IMR-90 (cell line): ENCODE data around the gene NUBP1. TPM values are rescaled to one million over a fixed set of nuclear protein-coding genes. Genes with fewer than 3 reads are reported as not detected.

Source experiments
- ATAC-seq: fragments of 200-7000 bp; cut with Tn5 transposase; 2 replicates; pipeline ENCODE4 v1.9.1; 2020; ENCODE audit warnings: low read depth, mild to moderate bottlenecking, moderate library complexity
- BruUV-seq: library from RNA; stranded (reverse); fragments of 400-500 nt; replicated peaks from 2 replicates; lab custom pipeline; 2021; lab: Mats Ljungman, UMichigan
- CTCF ChIA-PET: fragments of 300-600 bp; formaldehyde crosslinking; extraction: SDS; loops from one replicate; lab custom pipeline; 2021; ENCODE audit warnings: antibody characterized with exemption; lab: Yijun Ruan, JAX
- POLR2A ChIA-PET: fragments of 300-600 bp; sonication (Branson Sonifier 250); formaldehyde crosslinking; loops from one replicate; lab custom pipeline; 2022; ENCODE audit warnings: antibody characterized with exemption; ENCODE audit not compliant: unreplicated experiment; lab: Charles Lee
- DNase-seq: peaks from one replicate; pipeline ENCODE4 v3.0.0; 2013
- H2AFZ ChIP-seq: replicated peaks from 2 replicates; pipeline ENCODE3; 2013; ENCODE audit warnings: low read length, mild to moderate bottlenecking; ENCODE audit not compliant: poor library complexity
- H2AK5ac ChIP-seq: 2 replicates; pipeline ENCODE4 v1.6.1; 2013; ENCODE audit warnings: low read depth, low read length, inconsistent platforms
- H2AK9ac ChIP-seq: replicated peaks from 2 replicates; pipeline ENCODE3; 2013; ENCODE audit warnings: mild to moderate bottlenecking, low read depth, low read length, moderate library complexity; ENCODE audit not compliant: poor library complexity
- H2BK120ac ChIP-seq: 2 replicates; pipeline ENCODE4 v1.6.1; 2013; ENCODE audit warnings: low read depth, low read length, inconsistent platforms
- H2BK15ac ChIP-seq: 3 replicates; pipeline ENCODE4 v1.6.1; 2013; ENCODE audit warnings: low read depth, low read length, inconsistent platforms
- H2BK20ac ChIP-seq: 2 replicates; pipeline ENCODE4 v1.6.1; 2013; ENCODE audit warnings: low read depth, mild to moderate bottlenecking, inconsistent platforms, low read length, moderate library complexity
- H2BK5ac ChIP-seq: 2 replicates; pipeline ENCODE4 v1.6.1; 2013; ENCODE audit warnings: mild to moderate bottlenecking, low read depth, low read length, inconsistent platforms; ENCODE audit not compliant: poor library complexity, severe bottlenecking
- H3K14ac ChIP-seq: replicated peaks from 2 replicates; pipeline ENCODE4 v1.6.1; 2013; ENCODE audit warnings: low read depth, low read length, inconsistent platforms
- H3K18ac ChIP-seq: 2 replicates; pipeline ENCODE4 v1.6.1; 2013; ENCODE audit warnings: low read depth, low read length, control low read depth
- H3K23ac ChIP-seq: 2 replicates; pipeline ENCODE4 v1.6.1; 2013; ENCODE audit warnings: low read depth, low read length, inconsistent platforms
- H3K27ac ChIP-seq: 2 replicates; pipeline ENCODE4 v1.5.1; 2013; ENCODE audit warnings: mild to moderate bottlenecking, control low read depth, low read length; ENCODE audit not compliant: insufficient read depth
- H3K27me3 ChIP-seq: 2 replicates; pipeline ENCODE4 v1.6.1; 2013; ENCODE audit warnings: low read length; ENCODE audit not compliant: control insufficient read depth, insufficient read depth
- H3K36me3 ChIP-seq: 2 replicates; pipeline ENCODE4 v1.6.1; 2013; ENCODE audit warnings: low read length, mixed read lengths; ENCODE audit not compliant: control insufficient read depth, insufficient read depth
- H3K4ac ChIP-seq: 2 replicates; pipeline ENCODE4 v1.6.1; 2013; ENCODE audit warnings: low read depth, low read length, inconsistent platforms
- H3K4me1 ChIP-seq: 2 replicates; pipeline ENCODE4 v1.6.1; 2013; ENCODE audit warnings: low read length, mixed read lengths; ENCODE audit not compliant: control insufficient read depth, insufficient read depth
- H3K4me2 ChIP-seq: 2 replicates; pipeline ENCODE4 v1.6.1; 2013; ENCODE audit warnings: low read depth, mild to moderate bottlenecking, control low read depth, low read length, moderate library complexity
- H3K4me3 ChIP-seq: 2 replicates; pipeline ENCODE4 v1.5.1; 2013; ENCODE audit warnings: low read depth, mild to moderate bottlenecking, control low read depth, low read length, moderate library complexity; ENCODE audit not compliant: insufficient read depth
- H3K56ac ChIP-seq: 2 replicates; pipeline ENCODE4 v1.6.1; 2013; ENCODE audit warnings: low read length, inconsistent platforms; ENCODE audit not compliant: insufficient read depth; ENCODE audit errors: extremely low read depth
- H3K79me1 ChIP-seq, 2 experiments: 2 replicates each; pipeline ENCODE4 v1.6.1; 2013; ENCODE audit warnings: low read length in 2 of 2, inconsistent platforms in 1 of 2, low read depth in 1 of 2
- H3K9ac ChIP-seq: 2 replicates; pipeline ENCODE4 v1.6.1; 2013; ENCODE audit warnings: low read depth, low read length, control low read depth
- H3K9me1 ChIP-seq: 2 replicates; pipeline ENCODE4 v1.6.1; 2013; ENCODE audit warnings: low read length, inconsistent platforms; ENCODE audit not compliant: insufficient read depth
- H3K9me3 ChIP-seq: 2 replicates; pipeline ENCODE4 v1.6.1; 2013; ENCODE audit warnings: low read length; ENCODE audit not compliant: control insufficient read depth, insufficient read depth
- H4K20me1 ChIP-seq: 2 replicates; pipeline ENCODE4 v1.6.1; 2013; ENCODE audit warnings: low read length, inconsistent platforms; ENCODE audit not compliant: insufficient read depth
- H4K5ac ChIP-seq: 2 replicates; pipeline ENCODE4 v1.6.1; 2013; ENCODE audit warnings: mild to moderate bottlenecking, low read depth, low read length, control low read depth
- H4K8ac ChIP-seq, 2 experiments: 2 replicates each; pipeline ENCODE4 v1.6.1; 2013; ENCODE audit warnings: low read depth in 2 of 2, low read length in 2 of 2, control low read depth in 1 of 2, inconsistent platforms in 1 of 2
- H4K91ac ChIP-seq: 2 replicates; pipeline ENCODE4 v1.6.1; 2013; ENCODE audit warnings: low read depth, low read length, inconsistent platforms; ENCODE audit not compliant: insufficient read depth
- FOS ChIP-seq: fragments of 150-350 bp; IDR thresholded peaks from 2 replicates; pipeline ENCODE4 v1.6.1; 2016; ENCODE audit warnings: low read depth, low read length
- RAD21 ChIP-seq: IDR thresholded peaks from 2 replicates; pipeline ENCODE4 v1.6.1; 2012; ENCODE audit warnings: low read length, improper control_type of control experiment
- WGBS, 2 experiments: methylation state at CpG; one replicate each; pipeline versions ENCODE4 v1.1.5 to v1.1.7; 2013; ENCODE audit warnings: missing lambda C conversion rate in 2 of 2; ENCODE audit not compliant: insufficient read length in 1 of 2; ENCODE audit errors: extremely low coverage in 2 of 2; 5-methylcytosine and 5-hydroxymethylcytosine counted together
- dilution Hi-C: fragments of 300-500 bp; cut with HindIII; formaldehyde crosslinking; loops from one replicate; pipeline ENCODE4 v1.14.3; 2018; ENCODE audit warnings: low sequenced_read_pairs; ENCODE audit not compliant: unreplicated experiment
- in situ Hi-C: fragments of 300-500 bp; cut with MboI; formaldehyde crosslinking; loops from 3 replicates; pipeline ENCODE4 v1.14.3; 2019; ENCODE audit warnings: low sequenced_read_pairs, inconsistent platforms, mixed read lengths
- intact Hi-C: fragments of 100-400 bp; cut with micrococcal nuclease; formaldehyde crosslinking; loops from 2 replicates; pipeline ENCODE4 v1.10.0; 2022
- polyA plus RNA-seq, 3 experiments: library from polyadenylated mRNA; depleted of rRNA; stranded (reverse); fragments of >200 nt; gene quantifications; 2 replicates each; pipeline ENCODE4 v1.2.3, GENCODE V29; 2012; ENCODE audit warnings: low replicate concordance in 1 of 3
- total RNA-seq: library from RNA; depleted of rRNA; stranded (reverse); fragments of >200 nt; gene quantifications from 2 replicates; pipeline ENCODE4 v1.2.3, GENCODE V29; 2012
- TF ChIP-seq, protein P1 (sequence below): fragments of 150-350 bp; IDR thresholded peaks from 2 replicates; pipeline ENCODE4 v1.6.1; 2017; ENCODE audit warnings: mild to moderate bottlenecking, antibody characterized with exemption, low read length, low read depth

The NUBP1 gene
- total and polyA plus RNA-seq, 2 of the 4 experiments (the other 2 are of a cell fraction) = 28.0 to 31.5 TPM

DNA sequence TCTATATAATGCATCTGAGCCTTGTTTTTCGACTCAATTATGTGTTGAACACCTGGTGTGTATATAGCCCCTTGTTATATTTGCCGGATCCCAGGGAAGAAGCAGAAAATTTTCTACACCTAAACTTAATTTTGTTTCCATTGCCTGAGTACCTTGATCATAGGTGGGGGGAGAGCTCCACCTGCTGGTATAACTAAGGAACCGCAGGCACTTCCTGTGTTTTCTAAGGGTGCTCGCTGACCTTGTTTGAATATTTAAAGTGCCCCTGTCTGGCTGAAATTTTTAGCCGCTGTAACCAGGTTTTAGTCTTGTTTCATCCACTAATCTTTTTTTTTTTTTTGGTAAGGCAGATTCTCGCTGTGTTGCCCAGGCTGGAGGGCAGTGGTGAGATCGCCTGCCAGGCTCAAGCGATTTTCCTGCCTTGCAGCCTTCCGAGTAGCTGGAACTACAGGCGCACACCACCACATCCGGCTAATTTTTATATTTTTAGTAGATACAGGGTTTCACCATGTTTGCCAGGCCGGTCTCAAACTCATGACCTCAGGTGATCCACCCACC is 6.5 kb upstream of the NUBP1 start (continued):
- TF ChIP-seq, protein P1, sequence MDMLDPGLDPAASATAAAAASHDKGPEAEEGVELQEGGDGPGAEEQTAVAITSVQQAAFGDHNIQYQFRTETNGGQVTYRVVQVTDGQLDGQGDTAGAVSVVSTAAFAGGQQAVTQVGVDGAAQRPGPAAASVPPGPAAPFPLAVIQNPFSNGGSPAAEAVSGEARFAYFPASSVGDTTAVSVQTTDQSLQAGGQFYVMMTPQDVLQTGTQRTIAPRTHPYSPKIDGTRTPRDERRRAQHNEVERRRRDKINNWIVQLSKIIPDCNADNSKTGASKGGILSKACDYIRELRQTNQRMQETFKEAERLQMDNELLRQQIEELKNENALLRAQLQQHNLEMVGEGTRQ = no peak

DNA sequence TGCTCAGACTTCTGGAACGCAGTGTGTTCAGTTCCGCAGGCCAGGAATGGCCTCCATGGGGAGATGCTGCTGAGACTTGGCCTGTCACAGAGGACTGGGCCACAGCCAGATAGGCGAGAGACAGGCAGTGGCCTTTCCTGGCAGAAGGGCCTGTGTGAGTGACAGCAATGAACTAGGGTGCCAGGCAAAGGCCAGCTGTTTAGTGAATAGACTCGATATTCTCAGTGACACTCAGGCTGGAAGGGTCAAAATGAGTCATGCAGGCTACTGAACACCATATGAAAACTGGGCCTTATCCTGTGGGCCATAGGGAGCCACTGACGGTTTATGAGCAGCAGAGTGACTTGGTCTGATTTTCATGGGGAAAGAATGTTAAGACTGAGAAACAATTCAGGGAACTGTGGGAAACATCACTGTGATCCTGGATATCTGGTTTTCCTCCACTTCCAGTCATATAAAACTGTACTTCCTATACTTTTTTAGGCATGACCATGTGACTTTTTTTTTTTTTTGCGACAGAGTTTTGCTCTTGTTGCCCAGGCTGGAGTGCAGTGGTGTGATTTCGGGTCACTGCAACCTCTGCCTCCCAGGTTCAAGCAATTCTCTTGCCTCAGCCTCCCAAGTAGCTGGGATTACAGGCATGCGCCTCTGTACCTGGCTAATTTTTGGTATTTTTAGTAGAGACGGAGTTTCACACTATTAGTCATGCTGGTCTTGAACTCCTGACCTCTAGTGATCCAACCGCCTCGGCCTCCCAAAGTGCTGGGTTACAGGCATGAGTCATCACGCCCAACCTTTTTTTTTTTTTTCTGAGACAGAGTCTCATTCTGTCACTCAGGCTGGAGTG is 5.2 kb upstream of the NUBP1 start:
- DNase-seq (peak; percentile 78), ATAC-seq (peak; percentile 21)
- H2BK15ac ChIP-seq = peak overlapping the region; percentile 15; the same call in 1 of the 3 replicates
- dilution Hi-C loops = no loop called here
- peaks cover 2% of the 10 kb centered on the region; the same call in 1 of the 2 replicates for H3K4me1 ChIP-seq
- H3K18ac ChIP-seq = no peak overlapping the region
- H4K91ac ChIP-seq = peak overlapping the region; percentile 74
- BruUV-seq = no TSS peak
- H3K23ac ChIP-seq = no peak overlapping the region; the same call in 1 of the 2 replicates
- in situ Hi-C loops = no loop called here
- no peaks in the 10 kb centered on the region for H3K36me3 ChIP-seq
- TF ChIP-seq RAD21 (no peak), FOS (peak; percentile 89)
- H2BK120ac ChIP-seq = peak overlapping the region; percentile 34
- no peak overlapping the region for H3K9ac ChIP-seq
- intact Hi-C loops = no loop called here
- no peak overlapping the region for H3K4me3 ChIP-seq
- 0 out of 2 replicates have a peak overlapping the region, but pooled peaks have one; percentile 40 for H3K27ac ChIP-seq
- no peak overlapping the region for H2AK9ac ChIP-seq
- H2BK5ac ChIP-seq = peak overlapping the region; percentile 68
- no peaks in the 10 kb centered on the region for H3K9me3 ChIP-seq
- peak overlapping the region; percentile 25 for H2AK5ac ChIP-seq
- peak overlapping the region; percentile 19; the same call in 1 of the 2 replicates for H3K14ac ChIP-seq
- no peak overlapping the region for H4K5ac ChIP-seq
- CTCF ChIA-PET = interaction anchor here (1.3 to 3.7 kb wide), 5 partner anchors 180 to 229 kb away, joined by 3 to 22 read pairs (median 10); no protein-coding TSS in a partner anchor
- no peaks in the 10 kb centered on the region for H3K27me3 ChIP-seq
- no peaks in the 10 kb centered on the region; the same call in 1 of the 2 replicates for H4K20me1 ChIP-seq
- no peak overlapping the region for H3K56ac ChIP-seq
- peak overlapping the region in 1 of 2 experiments; percentile 37; a peak in 1 of 4 replicates for H4K8ac ChIP-seq
- H3K9me1 ChIP-seq = 0 out of 2 replicates have a peak, but pooled peaks cover 4% of the 10 kb centered on the region
- WGBS, 2 experiments = 43% methylated on average over 7 of the region's 12 CpGs; no CpG with 5 or more reads in 1 of the 2 experiments
- H3K4me2 ChIP-seq = no peak overlapping the region
- peak overlapping the region; percentile 64 for H3K4ac ChIP-seq
- peak overlapping the region; percentile 26 for H2AFZ ChIP-seq
- POLR2A ChIA-PET = no interaction called here
- H3K79me1 ChIP-seq = no peaks in the 10 kb centered on the region
- H2BK20ac ChIP-seq = peak overlapping the region; percentile 3; the same call in 1 of the 2 replicates
